ENCODE measurements around the gene SYCP3. TPM values are rescaled to one million over a fixed set of nuclear protein-coding genes. Genes with fewer than 3 reads are reported as not detected.

Gene SYCP3
- total RNA-seq, 2 donors from 2014 or later: 0.35 TPM; not detected in 1

DNA sequence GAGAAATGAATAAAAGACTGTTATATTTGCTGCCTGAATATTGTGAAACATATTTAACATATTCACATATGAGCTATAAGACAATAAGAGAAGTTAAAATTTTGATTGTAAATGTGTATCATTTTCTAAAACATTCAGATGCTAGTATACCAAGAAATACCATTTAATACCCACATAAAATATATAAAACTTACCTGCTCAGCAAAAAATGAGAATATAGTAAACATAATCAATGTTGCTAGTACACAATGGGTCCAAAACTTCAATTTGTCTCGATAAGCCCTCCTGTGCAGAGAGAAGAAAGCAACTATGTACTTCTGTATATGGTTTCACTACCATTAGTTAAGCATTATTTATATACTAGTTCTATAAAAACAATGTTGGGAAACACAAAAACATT, 9.6 kb upstream of the SYCP3 start:
- Histone ChIP-seq H3K9me3 (no peaks in the 10 kb centered on the region), H3K9ac (ENCODE audit: low read depth in 2 of 2, low read length in 2 of 2) (no peak overlapping the region), H3K4me1 (no peaks in the 10 kb centered on the region), H3K36me3 (peaks cover 5% of the 10 kb centered on the region), H3K4me3 (no peak overlapping the region), H3K27me3 (no peaks in the 10 kb centered on the region), H3K27ac (no peak overlapping the region)
- intact Hi-C loops (cut with DNase I): no loop called here
- no peak for DNase-seq
- TF ChIP-seq, protein P1, sequence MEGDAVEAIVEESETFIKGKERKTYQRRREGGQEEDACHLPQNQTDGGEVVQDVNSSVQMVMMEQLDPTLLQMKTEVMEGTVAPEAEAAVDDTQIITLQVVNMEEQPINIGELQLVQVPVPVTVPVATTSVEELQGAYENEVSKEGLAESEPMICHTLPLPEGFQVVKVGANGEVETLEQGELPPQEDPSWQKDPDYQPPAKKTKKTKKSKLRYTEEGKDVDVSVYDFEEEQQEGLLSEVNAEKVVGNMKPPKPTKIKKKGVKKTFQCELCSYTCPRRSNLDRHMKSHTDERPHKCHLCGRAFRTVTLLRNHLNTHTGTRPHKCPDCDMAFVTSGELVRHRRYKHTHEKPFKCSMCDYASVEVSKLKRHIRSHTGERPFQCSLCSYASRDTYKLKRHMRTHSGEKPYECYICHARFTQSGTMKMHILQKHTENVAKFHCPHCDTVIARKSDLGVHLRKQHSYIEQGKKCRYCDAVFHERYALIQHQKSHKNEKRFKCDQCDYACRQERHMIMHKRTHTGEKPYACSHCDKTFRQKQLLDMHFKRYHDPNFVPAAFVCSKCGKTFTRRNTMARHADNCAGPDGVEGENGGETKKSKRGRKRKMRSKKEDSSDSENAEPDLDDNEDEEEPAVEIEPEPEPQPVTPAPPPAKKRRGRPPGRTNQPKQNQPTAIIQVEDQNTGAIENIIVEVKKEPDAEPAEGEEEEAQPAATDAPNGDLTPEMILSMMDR (IDR thresholded peaks at IDR 0.05): no peak

DNA sequence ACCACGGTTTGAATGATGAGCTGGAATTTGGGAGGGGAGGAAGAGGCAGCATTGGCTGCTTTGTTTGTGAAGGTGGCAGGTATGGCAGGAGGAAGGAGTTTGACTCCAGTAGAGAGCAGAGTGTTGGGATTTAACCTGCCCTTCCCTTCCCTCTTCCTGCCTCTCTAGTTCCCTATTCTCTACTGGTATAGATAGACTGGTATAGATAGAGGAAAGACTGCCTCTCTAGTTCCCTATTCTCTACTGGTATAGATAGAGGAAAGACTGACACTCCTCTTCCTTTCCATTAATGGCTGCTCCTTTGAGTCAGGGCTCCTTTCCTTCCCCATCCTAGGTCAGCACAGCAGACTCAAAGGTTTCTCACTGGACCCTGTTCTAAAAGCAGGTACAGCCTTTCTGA, 8.4 kb upstream of the SYCP3 start:
- Histone ChIP-seq H3K27ac (no peak overlapping the region), H3K4me3 (no peak overlapping the region), H3K27me3 (no peaks in the 10 kb centered on the region), H3K36me3 (peaks cover 5% of the 10 kb centered on the region), H3K9ac (ENCODE audit: low read depth in 2 of 2, low read length in 2 of 2) (no peak overlapping the region), H3K4me1 (no peaks in the 10 kb centered on the region), H3K9me3 (no peaks in the 10 kb centered on the region)
- DNase-seq: no peak
- TF ChIP-seq, protein P1 (IDR thresholded peaks at IDR 0.05): no peak
- intact Hi-C loops (cut with DNase I): no loop called here

DNA sequence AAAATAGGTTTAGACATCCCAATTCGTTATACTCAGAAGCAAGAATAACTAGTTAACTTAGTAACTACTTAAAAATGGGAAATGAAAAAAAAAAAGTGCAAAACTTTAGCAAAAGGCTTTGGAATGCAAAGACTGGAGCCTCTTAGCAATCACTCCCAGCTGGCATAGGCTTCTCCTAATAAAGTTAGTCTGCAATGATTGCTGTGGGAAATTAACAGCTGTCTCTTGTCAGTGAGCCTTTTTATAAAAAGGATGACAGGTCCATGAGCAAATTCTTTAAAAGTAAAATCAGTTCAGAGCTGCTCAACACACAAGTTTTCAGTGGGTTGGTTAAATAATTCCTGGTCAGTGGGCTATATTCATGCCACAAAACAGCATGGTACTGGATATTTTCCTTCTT, 7.4 kb upstream of the SYCP3 start:
- no peaks in the 10 kb centered on the region for H3K27me3 ChIP-seq
- H3K36me3 ChIP-seq: peaks cover 5% of the 10 kb centered on the region
- H3K4me1 ChIP-seq: no peaks in the 10 kb centered on the region
- no peak overlapping the region for H3K27ac ChIP-seq
- intact Hi-C loops (cut with DNase I): no loop called here
- no peak overlapping the region for H3K9ac ChIP-seq (ENCODE audit: low read depth in 2 of 2, low read length in 2 of 2)
- no peaks in the 10 kb centered on the region for H3K9me3 ChIP-seq
- TF ChIP-seq, protein P1 (IDR thresholded peaks at IDR 0.05): no peak
- no peak for DNase-seq
- no peak overlapping the region for H3K4me3 ChIP-seq

DNA sequence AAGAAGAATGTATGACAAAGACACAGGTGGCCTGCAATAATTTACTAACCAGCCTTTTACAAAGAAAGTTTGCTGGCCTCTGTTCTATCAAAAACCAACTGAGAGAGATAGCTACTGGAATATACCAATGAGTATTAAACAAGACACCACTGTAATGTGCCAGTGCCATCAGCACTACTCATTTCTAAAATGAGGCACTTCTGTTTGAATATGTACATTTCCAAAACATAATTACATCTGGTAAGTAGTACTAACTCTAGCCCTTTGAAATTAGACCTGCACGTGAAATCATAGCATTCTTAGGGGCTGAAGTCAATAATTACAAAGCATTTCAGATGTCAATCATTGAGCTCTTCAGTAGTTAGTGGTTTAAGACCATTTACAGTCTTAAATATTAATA, 6.9 kb upstream of the SYCP3 start:
- intact Hi-C loops (cut with DNase I): no loop called here

DNA sequence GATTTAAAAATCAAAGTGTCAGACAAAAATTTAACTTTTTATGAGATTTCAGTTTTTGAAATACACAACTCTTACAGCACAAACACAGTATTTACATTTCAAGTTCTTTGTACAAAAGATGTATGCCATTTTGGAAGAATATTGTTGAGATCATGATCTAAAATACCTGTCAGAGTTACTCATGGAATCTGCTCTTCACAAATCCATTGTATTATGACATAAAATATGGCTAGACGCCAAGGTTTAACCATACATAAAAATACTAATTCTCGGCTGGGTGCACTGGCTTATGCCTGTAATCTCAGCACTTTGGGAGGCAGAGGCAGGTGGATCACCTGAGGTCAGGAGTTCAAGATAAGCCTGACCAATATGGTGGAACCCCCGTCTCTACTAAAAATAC, 6.2 kb upstream of the SYCP3 start:
- H3K36me3 ChIP-seq: peaks cover 5% of the 10 kb centered on the region
- intact Hi-C loops (cut with DNase I): no loop called here

More for the DNA sequence above, 6.9 kb upstream of the SYCP3 start:
- Histone ChIP-seq H3K36me3 (peaks cover 5% of the 10 kb centered on the region), H3K4me3 (no peak overlapping the region), H3K9me3 (no peaks in the 10 kb centered on the region), H3K27ac (no peak overlapping the region), H3K9ac (ENCODE audit: low read depth in 2 of 2, low read length in 2 of 2) (no peak overlapping the region), H3K4me1 (no peaks in the 10 kb centered on the region), H3K27me3 (no peaks in the 10 kb centered on the region)
- TF ChIP-seq, protein P1 (IDR thresholded peaks at IDR 0.05): no peak
- no peak for DNase-seq

More for the DNA sequence above, 6.2 kb upstream of the SYCP3 start:
- Histone ChIP-seq H3K27me3 (no peaks in the 10 kb centered on the region), H3K9me3 (no peaks in the 10 kb centered on the region), H3K4me1 (no peaks in the 10 kb centered on the region), H3K4me3 (no peak overlapping the region), H3K9ac (ENCODE audit: low read depth in 2 of 2, low read length in 2 of 2) (no peak overlapping the region), H3K27ac (no peak overlapping the region)
- DNase-seq: no peak
- TF ChIP-seq, protein P1 (IDR thresholded peaks at IDR 0.05): no peak

Measured in colonic mucosa (tissue), 4 donors.